Karpas-422 (cell line): Measurements from ENCODE around the gene MIF4GD. TPM values are rescaled to one million over a fixed set of nuclear protein-coding genes. Genes with fewer than 3 reads are reported as not detected.
"Not testable (repeated sequence)": the region's sequence is repeated elsewhere in the genome, so short reads cannot be mapped to it uniquely, and the experiment has no call there.

ENCODE experiments used
- DNase-seq: peaks from one replicate; pipeline ENCODE4 v3.0.0-alpha.2; 2015
- H2AFZ ChIP-seq: fragments of 200-600 bp; sonication (generic); 2 replicates; pipeline ENCODE4 v1.6.1; 2014; ENCODE audit warnings: antibody characterized with exemption, low read length, mixed read lengths
- H3K27ac ChIP-seq: fragments of 200-600 bp; sonication (generic); 2 replicates; pipeline ENCODE4 v1.5.1; 2014; ENCODE audit warnings: mild to moderate bottlenecking, low read length, moderate library complexity
- H3K27me3 ChIP-seq: fragments of 200-600 bp; sonication (generic); 2 replicates; pipeline ENCODE4 v1.6.1; 2014; ENCODE audit warnings: low read length, mixed read lengths
- H3K36me3 ChIP-seq: fragments of 200-600 bp; sonication (generic); 2 replicates; pipeline ENCODE4 v1.6.1; 2014; ENCODE audit warnings: low read length, mixed read lengths; ENCODE audit not compliant: insufficient read depth
- H3K4me1 ChIP-seq: fragments of 200-600 bp; sonication (generic); 2 replicates; pipeline ENCODE4 v1.6.1; 2014; ENCODE audit warnings: mild to moderate bottlenecking, low read length, mixed read lengths
- H3K4me2 ChIP-seq: fragments of 200-600 bp; sonication (generic); 2 replicates; pipeline ENCODE4 v1.6.1; 2014; ENCODE audit warnings: low read length, low read depth, mild to moderate bottlenecking; ENCODE audit not compliant: poor library complexity, severe bottlenecking
- H3K4me3 ChIP-seq: fragments of 200-600 bp; sonication (generic); 2 replicates; pipeline ENCODE4 v1.5.1; 2014; ENCODE audit warnings: mild to moderate bottlenecking, antibody characterized with exemption, low read length, mixed read lengths
- H3K79me2 ChIP-seq: fragments of 200-600 bp; sonication (generic); 2 replicates; pipeline ENCODE4 v1.6.1; 2014; ENCODE audit warnings: mild to moderate bottlenecking, low read length, mixed read lengths
- H3K9ac ChIP-seq: fragments of 200-600 bp; sonication (generic); 2 replicates; pipeline ENCODE4 v1.6.0; 2014; ENCODE audit warnings: low read length
- H3K9me2 ChIP-seq: fragments of 200-600 bp; sonication (generic), shearing (Covaris generic); replicated peaks from 2 replicates; pipeline ENCODE4 v1.6.0; 2014; ENCODE audit warnings: mild to moderate bottlenecking, low read length, moderate library complexity; ENCODE audit not compliant: insufficient read depth
- H3K9me3 ChIP-seq: fragments of 300-700, 200-600 bp; sonication (generic); 2 replicates; pipeline ENCODE4 v1.6.1; 2014; ENCODE audit warnings: low read length, mixed read lengths
- H4K20me1 ChIP-seq: fragments of 200-600 bp; sonication (generic); 2 replicates; pipeline ENCODE4 v1.6.1; 2014; ENCODE audit warnings: mild to moderate bottlenecking, antibody characterized with exemption, low read length, low read depth; ENCODE audit not compliant: insufficient read depth
- total RNA-seq: library from RNA; depleted of rRNA; stranded (reverse); fragments of >200 nt; shearing (Covaris generic); gene quantifications from 2 replicates; pipeline ENCODE4 v1.2.3, GENCODE V29; 2014; ENCODE audit warnings: low replicate concordance

The MIF4GD gene
- total RNA-seq, 1 experiment from 2014 or later: 44.4 TPM

GRCh38 chr17:75292810-75293448, 21.9 kb upstream of the MIF4GD start:
- H3K27me3 ChIP-seq, H3K9me2 ChIP-seq, H3K9ac ChIP-seq, H3K4me2 ChIP-seq, H2AFZ ChIP-seq, H3K4me3 ChIP-seq, H3K27ac ChIP-seq, H3K9me3 ChIP-seq, DNase-seq, H4K20me1 ChIP-seq, H3K36me3 ChIP-seq: not testable (repeated sequence)
- Histone ChIP-seq H3K79me2 (peaks cover 11% of the 10 kb centered on the region), H3K4me1 (peaks cover 30% of the 10 kb centered on the region)

GRCh38 chr17:75289832-75290337, 18.9 kb upstream of the MIF4GD start:
- peak overlapping the region; percentile 62 for H3K4me3 ChIP-seq
- peak; percentile 90 for DNase-seq
- H3K36me3 ChIP-seq: peaks cover 16% of the 10 kb centered on the region
- H3K27ac ChIP-seq: peak overlapping the region; percentile 83
- H4K20me1 ChIP-seq: no peaks in the 10 kb centered on the region
- H3K9me3 ChIP-seq: no peaks in the 10 kb centered on the region
- H3K79me2 ChIP-seq: peaks cover 39% of the 10 kb centered on the region
- H3K4me2 ChIP-seq: peak overlapping the region; percentile 83
- H3K27me3 ChIP-seq: no peaks in the 10 kb centered on the region
- H3K4me1 ChIP-seq: peaks cover 22% of the 10 kb centered on the region
- H2AFZ ChIP-seq: peak overlapping the region; percentile 52
- no peaks in the 10 kb centered on the region for H3K9me2 ChIP-seq
- peak overlapping the region; percentile 64 for H3K9ac ChIP-seq

- Histone ChIP-seq H3K36me3 (peaks cover 16% of the 10 kb centered on the region), H4K20me1 (no peaks in the 10 kb centered on the region), H2AFZ (peak within 1 kb of the TSS; percentile 72), H3K9me3 (no peaks in the 10 kb centered on the region), H3K4me2 (peak within 1 kb of the TSS; percentile 87), H3K9me2 (no peaks in the 10 kb centered on the region), H3K79me2 (peaks cover 39% of the 10 kb centered on the region), H3K27me3 (no peaks in the 10 kb centered on the region), H3K27ac (peak within 1 kb of the TSS; percentile 83), H3K9ac (peak within 1 kb of the TSS; percentile 91), H3K4me1 (peaks cover 22% of the 10 kb centered on the region), H3K4me3 (peak within 1 kb of the TSS; percentile 92)
- DNase-seq: peak; percentile 99
These were observed 18.2 kb upstream of the MIF4GD start, which contains the start of gene SLC25A19 for GRCh38 chr17:75289115-75289831. TSS of gene SLC25A19 (minus strand) at chr17:75289433. CDS start at chr17:75286764, 2,669 bp downstream.

- peak overlapping the region; percentile 72; the same call in 1 of the 2 replicates for H2AFZ ChIP-seq
- peaks cover 16% of the 10 kb centered on the region for H3K36me3 ChIP-seq
- peak overlapping the region; percentile 80 for H3K27ac ChIP-seq
- peak; percentile 88 for DNase-seq
- H3K4me3 ChIP-seq: peak overlapping the region; percentile 92
- H3K9me2 ChIP-seq: no peaks in the 10 kb centered on the region
- H3K79me2 ChIP-seq: peaks cover 39% of the 10 kb centered on the region
- no peaks in the 10 kb centered on the region for H3K27me3 ChIP-seq
- no peaks in the 10 kb centered on the region for H3K9me3 ChIP-seq
- H3K9ac ChIP-seq: peak overlapping the region; percentile 91
- no peaks in the 10 kb centered on the region for H4K20me1 ChIP-seq
- peaks cover 22% of the 10 kb centered on the region for H3K4me1 ChIP-seq
- H3K4me2 ChIP-seq: peak overlapping the region; percentile 87
These were observed 17.7 kb upstream of the MIF4GD start for GRCh38 chr17:75288770-75289114.

- Histone ChIP-seq H3K4me1 (peaks cover 22% of the 10 kb centered on the region), H3K27me3 (no peaks in the 10 kb centered on the region), H3K9me3 (no peaks in the 10 kb centered on the region), H4K20me1 (no peaks in the 10 kb centered on the region), H3K27ac (peak overlapping the region; percentile 80), H3K4me3 (peak overlapping the region; percentile 92), H3K4me2 (peak overlapping the region; percentile 87), H2AFZ (no peak overlapping the region), H3K36me3 (peaks cover 16% of the 10 kb centered on the region), H3K79me2 (peaks cover 39% of the 10 kb centered on the region), H3K9ac (peak overlapping the region; percentile 91), H3K9me2 (no peaks in the 10 kb centered on the region)
- DNase-seq: no peak
These were observed 17.3 kb upstream of the MIF4GD start for GRCh38 chr17:75288359-75288758.

GRCh38 chr17:75287221-75287620, 16.2 kb upstream of the MIF4GD start:
- Histone ChIP-seq H3K79me2 (peaks cover 39% of the 10 kb centered on the region), H3K4me1 (peaks cover 22% of the 10 kb centered on the region), H4K20me1 (no peaks in the 10 kb centered on the region), H3K27me3 (no peaks in the 10 kb centered on the region), H3K4me2 (peak overlapping the region; percentile 87), H3K27ac (no peak overlapping the region), H3K9me3 (no peaks in the 10 kb centered on the region), H3K4me3 (peak overlapping the region; percentile 92; the same call in 1 of the 2 replicates), H2AFZ (no peak overlapping the region), H3K9ac (peak overlapping the region; percentile 91; the same call in 1 of the 2 replicates), H3K9me2 (no peaks in the 10 kb centered on the region), H3K36me3 (peaks cover 16% of the 10 kb centered on the region)
- DNase-seq: no peak

- H3K9me3 ChIP-seq: no peaks in the 10 kb centered on the region
- no peak for DNase-seq
- H3K27ac ChIP-seq: no peak overlapping the region
- H3K4me1 ChIP-seq: peaks cover 15% of the 10 kb centered on the region
- peaks cover 39% of the 10 kb centered on the region for H3K79me2 ChIP-seq
- H3K4me3 ChIP-seq: no peak overlapping the region
- H3K9ac ChIP-seq: no peak overlapping the region
- no peaks in the 10 kb centered on the region for H3K27me3 ChIP-seq
- no peak overlapping the region for H3K4me2 ChIP-seq
- no peak overlapping the region for H2AFZ ChIP-seq
- peaks cover 23% of the 10 kb centered on the region for H3K36me3 ChIP-seq
- H3K9me2 ChIP-seq: no peaks in the 10 kb centered on the region
- no peaks in the 10 kb centered on the region for H4K20me1 ChIP-seq
These were observed 14.1 kb upstream of the MIF4GD start for GRCh38 chr17:75285123-75285522.

GRCh38 chr17:75280189-75280588, 9.2 kb upstream of the MIF4GD start:
- not testable (repeated sequence) for H2AFZ ChIP-seq, H3K27ac ChIP-seq, H3K4me3 ChIP-seq, DNase-seq, H3K9ac ChIP-seq, H4K20me1 ChIP-seq, H3K4me2 ChIP-seq, H3K9me3 ChIP-seq, H3K9me2 ChIP-seq, H3K4me1 ChIP-seq, H3K27me3 ChIP-seq, H3K79me2 ChIP-seq
- H3K36me3 ChIP-seq: peaks cover 18% of the 10 kb centered on the region
